Caki2 (cell line): ENCODE results near the gene ADAMTS14. TPM values are rescaled to one million over a fixed set of nuclear protein-coding genes. Genes with fewer than 3 reads are reported as not detected.
"Not testable (repeated sequence)": the region's sequence is repeated elsewhere in the genome, so short reads cannot be mapped to it uniquely, and the experiment has no call there.

Experiments used
- DNase-seq: peaks from one replicate; pipeline ENCODE4 v3.0.0-alpha.2; 2015; ENCODE audit warnings: low read depth
- in situ Hi-C: cut with HindIII; loops from 2 replicates; pipeline ENCODE4 v1.10.0; 2016; ENCODE audit warnings: low sequenced_read_pairs, low pct_unique_long_range_greater_than_20kb, mixed read lengths
- total RNA-seq: library from RNA; depleted of rRNA; stranded (reverse); fragments of >200 nt; shearing (Covaris generic); gene quantifications from 2 replicates; pipeline ENCODE4 v1.2.3, GENCODE V29; 2014; ENCODE audit warnings: low replicate concordance; rRNA removed

Gene ADAMTS14, protein sequence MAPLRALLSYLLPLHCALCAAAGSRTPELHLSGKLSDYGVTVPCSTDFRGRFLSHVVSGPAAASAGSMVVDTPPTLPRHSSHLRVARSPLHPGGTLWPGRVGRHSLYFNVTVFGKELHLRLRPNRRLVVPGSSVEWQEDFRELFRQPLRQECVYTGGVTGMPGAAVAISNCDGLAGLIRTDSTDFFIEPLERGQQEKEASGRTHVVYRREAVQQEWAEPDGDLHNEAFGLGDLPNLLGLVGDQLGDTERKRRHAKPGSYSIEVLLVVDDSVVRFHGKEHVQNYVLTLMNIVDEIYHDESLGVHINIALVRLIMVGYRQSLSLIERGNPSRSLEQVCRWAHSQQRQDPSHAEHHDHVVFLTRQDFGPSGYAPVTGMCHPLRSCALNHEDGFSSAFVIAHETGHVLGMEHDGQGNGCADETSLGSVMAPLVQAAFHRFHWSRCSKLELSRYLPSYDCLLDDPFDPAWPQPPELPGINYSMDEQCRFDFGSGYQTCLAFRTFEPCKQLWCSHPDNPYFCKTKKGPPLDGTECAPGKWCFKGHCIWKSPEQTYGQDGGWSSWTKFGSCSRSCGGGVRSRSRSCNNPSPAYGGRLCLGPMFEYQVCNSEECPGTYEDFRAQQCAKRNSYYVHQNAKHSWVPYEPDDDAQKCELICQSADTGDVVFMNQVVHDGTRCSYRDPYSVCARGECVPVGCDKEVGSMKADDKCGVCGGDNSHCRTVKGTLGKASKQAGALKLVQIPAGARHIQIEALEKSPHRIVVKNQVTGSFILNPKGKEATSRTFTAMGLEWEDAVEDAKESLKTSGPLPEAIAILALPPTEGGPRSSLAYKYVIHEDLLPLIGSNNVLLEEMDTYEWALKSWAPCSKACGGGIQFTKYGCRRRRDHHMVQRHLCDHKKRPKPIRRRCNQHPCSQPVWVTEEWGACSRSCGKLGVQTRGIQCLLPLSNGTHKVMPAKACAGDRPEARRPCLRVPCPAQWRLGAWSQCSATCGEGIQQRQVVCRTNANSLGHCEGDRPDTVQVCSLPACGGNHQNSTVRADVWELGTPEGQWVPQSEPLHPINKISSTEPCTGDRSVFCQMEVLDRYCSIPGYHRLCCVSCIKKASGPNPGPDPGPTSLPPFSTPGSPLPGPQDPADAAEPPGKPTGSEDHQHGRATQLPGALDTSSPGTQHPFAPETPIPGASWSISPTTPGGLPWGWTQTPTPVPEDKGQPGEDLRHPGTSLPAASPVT
- 0.37 and 1.0 TPM in 2 replicates for total RNA-seq

DNA sequence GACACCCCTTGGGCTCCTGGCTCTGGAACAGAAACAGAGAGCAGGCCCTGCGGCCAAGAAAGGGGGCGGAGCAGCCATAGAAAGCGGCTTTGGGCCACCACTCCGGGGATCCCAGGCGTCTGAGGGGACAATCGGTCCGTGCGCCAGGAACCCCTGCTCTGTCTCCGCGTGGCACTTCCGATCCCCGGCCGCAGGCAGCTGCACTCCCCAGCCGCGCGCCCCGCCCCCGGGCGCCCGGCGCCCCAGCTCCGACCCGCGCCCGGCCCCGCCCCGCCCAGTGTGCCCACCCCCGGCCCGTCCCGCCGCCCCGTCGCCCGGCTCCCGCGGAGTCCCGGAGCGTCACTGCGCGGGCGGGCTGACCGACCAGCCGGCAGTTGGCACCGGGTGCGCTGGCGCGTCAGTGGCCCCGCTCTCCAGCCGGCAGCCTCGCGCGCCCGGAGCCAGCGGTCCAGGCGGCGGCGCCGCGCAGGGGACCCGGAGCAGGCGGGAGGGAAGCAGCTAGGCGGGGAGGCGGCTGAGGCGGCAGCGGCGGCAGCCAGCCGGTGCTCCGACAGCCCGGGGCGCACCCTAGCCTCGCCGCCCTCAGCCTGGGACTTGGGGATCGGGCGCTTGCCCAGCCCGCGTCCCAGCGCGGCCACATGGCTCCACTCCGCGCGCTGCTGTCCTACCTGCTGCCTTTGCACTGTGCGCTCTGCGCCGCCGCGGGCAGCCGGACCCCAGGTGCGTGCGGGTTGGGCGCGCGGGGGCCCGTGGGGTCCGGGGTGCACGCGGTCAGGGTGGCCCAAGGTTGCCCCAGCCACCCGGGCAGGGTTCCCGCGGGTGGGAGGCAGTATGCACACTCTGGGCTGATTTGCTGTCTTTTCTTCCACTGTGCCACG lies at the start of gene ADAMTS14:
Gene ADAMTS14, plus strand, starts transcription at position 342 of the 878 bp plus-strand sequence. Its CDS starts 297 bp downstream, at position 639.
- in situ Hi-C loops = no loop called here
- DNase-seq = peak; percentile 43

DNA sequence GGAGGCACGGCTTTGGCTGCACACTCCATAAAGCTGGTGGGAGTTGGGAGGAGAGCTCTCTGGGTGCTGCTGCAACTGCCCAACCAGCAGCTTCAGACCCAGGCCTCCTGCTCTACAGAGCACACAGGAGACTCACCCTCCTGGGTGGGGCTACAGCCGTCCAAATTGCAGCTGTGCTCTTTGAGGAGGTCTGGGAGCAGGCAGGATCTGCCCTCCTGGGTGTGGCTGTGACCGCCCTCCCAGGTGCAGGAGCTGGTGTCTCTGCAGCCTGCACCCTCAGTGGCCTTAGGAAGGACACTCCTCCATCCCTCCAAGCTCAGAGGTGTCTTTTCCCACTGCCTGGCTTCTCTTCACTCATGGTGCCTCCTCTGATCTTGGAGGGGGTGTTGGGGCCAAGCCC lies 49.8 kb upstream of the ADAMTS14 start:
- in situ Hi-C loops = no loop called here
- no peak for DNase-seq

DNA sequence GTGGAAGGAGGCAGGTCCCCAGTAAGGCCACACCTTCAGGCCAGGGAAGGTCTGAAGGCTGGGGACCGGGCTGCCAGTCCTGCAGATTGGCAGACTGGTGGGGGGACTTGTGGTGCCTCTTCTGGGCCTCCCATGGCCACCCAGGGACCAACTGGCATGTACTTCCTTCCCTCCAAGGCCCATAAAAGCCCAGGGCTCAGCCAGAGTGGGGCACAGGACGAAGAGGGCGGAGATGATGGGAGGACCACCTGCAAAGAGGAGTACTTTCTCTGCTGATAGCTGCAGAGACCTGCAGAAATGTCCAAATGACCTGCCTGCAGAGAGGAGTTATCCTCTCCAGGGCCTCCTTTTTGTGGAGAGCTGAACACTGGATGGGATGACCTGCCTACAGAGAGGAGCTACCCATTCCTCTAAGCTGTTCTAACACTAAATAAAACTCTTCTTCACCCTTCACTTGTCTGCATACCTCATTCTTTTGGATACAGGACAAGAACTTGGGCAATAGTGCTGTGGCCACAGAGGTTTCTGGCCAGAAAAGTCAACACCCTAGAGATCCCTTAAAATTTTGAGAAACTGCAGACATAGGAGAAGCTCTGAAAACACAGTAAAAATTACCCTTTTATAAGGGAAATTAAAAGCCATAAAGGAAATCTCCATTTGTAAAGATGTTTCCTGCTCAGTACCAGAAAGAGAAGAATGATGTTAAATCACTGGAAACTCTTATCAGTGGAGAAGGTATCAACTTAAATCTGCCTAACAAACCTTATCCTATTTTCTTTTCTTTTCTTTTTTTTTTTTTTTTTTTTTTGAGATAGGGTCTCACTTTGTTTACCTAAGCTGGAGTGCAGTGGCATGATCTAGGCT lies 49.1 kb upstream of the ADAMTS14 start:
- DNase-seq = no peak
- in situ Hi-C loops = no loop called here

DNA sequence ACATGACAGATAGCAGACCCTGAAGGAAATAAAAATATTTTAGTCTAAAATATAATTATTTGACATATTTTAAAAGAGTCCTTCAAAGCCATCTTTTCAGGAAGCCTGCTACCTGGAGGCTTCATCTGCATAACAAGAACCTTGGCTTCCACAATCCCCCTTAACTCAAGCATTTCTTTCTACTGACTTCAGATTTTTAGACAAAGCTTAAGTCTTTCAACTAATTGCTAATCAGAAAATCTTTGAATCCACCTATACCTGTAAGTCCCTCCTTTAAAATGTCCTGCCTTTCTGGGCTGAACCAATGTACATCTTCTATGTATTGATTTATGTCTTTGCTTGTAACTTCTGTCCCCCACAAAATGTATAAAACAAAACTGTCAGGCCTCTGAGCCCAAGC lies 46.2 kb upstream of the ADAMTS14 start:
- in situ Hi-C loops = no loop called here
- DNase-seq = no peak

DNA sequence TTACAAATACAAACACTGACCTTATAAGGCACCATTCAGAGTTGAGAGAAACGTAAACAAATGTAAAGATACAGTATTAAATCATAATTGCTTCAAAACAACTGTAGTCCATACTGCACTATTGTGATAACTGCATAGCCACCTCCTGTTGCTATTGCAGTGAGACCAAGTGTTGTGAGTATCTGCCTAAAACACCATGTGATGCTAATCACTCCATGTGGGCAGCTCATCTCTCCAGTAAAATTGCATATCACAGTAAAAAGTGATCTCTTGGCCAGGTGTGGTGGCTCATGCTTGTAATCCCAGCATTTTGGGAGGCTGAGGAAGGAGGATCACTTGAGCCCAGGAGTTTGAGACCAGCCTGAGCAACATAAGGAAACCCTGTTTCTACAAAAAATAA lies 43.0 kb upstream of the ADAMTS14 start:
- in situ Hi-C loops = no loop called here
- DNase-seq = no peak

DNA sequence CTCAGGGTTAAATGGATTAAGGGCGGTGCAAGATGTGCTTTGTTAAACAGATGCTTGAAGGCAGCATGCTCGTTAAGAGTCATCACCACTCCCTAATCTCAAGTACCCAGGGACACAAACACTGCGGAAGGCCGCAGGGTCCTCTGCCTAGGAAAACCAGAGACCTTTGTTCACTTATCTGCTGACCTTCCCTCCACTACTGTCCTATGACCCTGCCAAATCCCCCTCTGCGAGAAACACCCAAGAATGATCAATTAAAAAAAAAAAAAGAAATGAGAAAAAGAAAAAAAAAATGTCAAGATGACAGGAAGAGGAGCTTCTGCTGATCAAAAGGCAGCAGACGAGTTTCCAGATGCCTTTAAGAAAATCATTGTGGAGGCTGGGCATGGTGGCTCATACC lies 40.6 kb upstream of the ADAMTS14 start:
- in situ Hi-C loops, DNase-seq: not testable (repeated sequence)

DNA sequence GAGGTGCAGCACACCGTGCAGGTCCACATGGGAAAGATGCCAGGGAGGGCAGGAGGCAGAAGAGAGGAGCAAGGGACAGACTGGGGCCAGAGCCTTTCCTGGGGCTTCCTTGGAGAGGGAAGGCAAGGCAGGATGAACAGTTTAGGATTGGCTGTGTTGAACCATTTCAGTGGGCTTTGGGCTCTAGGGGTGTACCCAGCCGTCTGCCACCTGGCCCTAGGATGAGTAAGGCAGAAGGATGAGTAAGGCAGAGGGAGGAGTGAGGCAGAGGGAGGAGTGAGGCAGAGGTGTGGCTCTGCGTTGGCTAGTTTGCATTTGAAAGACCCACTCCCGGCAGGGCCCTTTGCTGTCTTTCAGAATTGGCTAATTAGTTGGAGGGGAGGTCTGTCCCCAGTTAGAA lies 38.3 kb upstream of the ADAMTS14 start:
- in situ Hi-C loops = no loop called here
- no peak for DNase-seq

DNA sequence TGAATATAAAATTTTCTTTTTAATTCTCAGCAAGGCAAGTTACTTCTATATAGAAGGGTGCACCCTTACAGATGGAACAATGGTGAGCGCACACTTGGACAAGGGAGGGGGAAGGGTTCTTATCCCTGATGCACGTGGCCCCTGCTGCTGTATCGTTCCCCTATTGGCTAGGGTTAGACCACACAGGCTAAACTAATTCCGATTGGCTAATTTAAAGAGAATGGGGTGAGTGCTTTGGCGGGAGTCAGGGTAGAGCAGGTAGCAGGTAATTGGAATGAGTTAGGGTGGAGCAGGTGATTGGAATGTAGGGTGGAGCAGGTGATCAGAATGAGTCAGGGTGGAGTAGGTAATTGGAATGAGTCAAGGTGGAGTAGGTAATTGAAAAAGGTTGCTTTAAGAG lies 37.8 kb upstream of the ADAMTS14 start:
- in situ Hi-C loops, DNase-seq: not testable (repeated sequence)

DNA sequence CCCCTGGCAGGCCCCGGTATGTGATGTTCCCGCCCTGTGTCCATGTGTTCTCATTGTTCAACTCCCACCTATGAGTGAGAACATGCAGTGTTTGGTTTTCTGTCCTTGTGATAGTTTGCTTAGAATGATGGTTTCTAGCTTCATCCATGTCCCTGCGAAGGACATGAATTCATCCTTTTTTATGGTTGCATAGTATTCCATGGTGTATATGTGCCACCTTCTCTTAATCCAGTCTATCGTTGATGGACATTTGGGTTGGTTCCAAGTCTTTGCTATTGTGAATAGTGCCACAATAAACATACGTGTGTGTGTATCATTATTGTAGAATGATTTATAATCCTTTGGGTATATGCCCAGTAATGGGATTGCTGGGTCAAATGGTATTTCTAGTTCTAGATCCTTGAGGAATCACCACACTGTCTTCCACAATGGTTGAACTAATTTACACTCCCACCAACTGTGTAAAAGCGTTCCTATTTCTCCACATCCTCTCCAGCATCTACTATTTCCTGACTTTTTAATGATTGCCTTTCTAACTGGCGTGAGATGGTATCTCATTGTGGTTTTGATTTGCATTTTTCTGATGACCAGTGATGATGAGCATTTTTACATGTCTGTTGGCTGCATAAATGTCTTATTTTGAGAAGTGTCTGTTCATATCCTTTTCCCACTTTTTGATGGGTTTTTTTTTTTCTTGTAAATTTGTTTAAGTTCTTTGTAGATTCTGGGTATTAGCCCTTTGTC lies 32.5 kb upstream of the ADAMTS14 start:
- DNase-seq, in situ Hi-C loops: not testable (repeated sequence)

DNA sequence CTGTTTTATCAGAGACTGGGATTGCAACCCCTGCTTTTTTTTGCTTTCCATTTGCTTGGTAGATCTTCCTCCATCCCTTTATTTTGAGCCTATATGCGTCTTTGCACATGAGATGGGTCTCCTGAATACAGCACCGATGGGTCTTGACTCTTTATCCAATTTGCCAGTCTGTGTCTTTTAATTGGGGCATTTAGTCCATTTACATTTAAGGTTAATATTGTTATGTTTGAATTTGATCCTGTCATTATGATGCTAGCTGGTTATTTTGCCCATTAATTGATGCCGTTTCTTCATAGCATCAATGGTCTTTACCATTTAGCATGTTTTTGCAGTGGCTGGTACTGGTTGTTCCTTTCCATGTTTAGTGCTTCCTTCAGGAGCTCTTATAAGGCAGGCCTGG lies 29.0 kb upstream of the ADAMTS14 start:
- in situ Hi-C loops, DNase-seq: not testable (repeated sequence)

DNA sequence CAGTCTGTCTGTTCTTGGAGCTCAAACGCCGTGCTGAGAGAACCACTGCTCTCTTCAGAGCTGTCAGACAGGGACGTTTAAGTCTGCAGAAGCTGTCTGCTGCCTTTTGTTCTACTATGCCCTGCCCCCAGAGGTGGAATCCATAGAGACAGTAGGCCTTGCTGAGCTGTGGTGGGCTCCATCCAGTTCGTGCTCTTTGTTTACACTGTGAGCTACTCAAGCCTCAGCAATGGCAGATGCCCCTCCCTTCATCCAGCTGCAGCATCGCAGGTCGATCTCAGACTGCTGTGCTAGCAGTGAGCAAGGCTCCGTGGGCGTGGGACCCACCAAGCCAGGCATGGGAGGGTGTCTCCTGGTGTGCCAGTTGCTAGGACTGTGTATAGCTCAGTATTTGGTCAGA lies 27.3 kb upstream of the ADAMTS14 start:
- in situ Hi-C loops, DNase-seq: not testable (repeated sequence)

DNA sequence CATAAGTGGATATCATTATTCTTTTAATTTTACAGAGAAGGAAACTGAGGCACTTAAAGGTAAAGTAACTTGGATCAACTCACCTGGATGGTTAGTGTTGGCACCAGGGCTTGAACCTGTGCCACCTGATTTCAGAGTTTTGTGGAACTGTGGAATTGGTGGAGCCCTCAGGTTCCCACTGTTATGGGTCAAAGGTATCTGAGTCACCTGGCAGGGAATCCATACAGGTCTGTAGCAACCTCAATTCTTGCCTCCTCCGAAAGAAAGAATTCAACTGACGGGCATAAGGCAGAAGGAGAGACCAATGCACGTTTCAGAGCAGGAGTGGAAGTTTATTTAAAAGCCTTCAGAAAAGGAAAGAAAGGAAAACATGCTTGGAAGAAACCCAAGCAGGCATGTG lies 25.2 kb upstream of the ADAMTS14 start:
- in situ Hi-C loops = no loop called here
- no peak for DNase-seq

DNA sequence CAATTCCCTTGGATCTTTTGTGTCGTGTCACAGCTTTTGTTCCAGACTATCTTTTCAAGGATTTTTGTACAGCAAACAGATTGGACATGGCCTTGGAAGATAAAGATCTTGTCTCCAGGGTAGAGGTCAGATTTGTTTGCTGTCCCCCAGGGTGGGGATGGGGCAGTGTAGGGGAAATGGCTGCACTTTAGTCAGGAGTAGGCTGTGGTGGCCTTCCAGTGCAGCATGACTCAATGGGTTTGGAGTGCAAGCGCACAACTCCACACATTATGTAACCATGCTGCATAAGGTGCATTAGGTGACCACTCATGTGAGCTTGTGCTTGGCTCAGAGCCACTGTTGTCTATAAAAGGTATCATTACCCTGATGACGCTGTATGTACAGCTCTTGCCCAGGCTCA lies 23.9 kb upstream of the ADAMTS14 start:
- in situ Hi-C loops = no loop called here
- DNase-seq = peak; percentile 39

DNA sequence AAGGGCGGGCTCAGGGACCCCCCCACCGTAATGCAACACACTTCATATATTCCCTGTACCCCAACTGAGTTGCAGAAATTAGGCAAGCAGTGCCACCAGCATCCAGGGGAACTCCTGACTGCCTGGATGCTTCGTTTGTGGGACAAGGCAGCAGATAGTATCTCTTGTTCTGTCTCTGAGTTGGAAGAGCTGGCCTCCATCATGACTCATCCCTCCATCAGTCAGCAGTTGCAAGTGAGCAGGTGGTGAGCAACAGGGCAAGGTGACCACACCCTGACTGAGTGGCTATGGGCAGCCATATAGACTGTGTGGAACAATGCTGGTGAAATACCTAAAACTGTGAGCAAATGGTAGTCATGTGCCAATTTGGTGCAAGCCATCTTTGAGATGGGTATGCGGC lies 22.8 kb upstream of the ADAMTS14 start:
- peak; percentile 62 for DNase-seq
- in situ Hi-C loops = no loop called here

DNA sequence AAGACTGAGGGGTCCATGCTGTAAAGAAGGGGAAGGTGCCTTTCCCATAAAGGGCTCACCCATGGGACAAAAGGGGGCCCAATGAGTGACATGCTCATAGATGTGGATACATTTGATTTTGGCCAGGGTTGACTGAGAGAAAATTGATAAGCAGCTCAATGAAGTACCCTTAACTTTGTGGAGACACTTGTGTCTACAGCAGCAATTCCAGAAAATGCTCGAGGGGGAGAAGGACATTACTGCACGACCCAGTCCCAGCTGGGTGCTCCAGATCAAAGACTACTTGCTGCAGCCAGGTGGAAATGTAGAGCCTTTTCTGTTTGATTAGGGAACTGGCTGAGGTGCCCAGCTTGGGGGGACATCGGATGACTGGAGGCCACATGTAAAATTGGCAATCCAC lies 22.2 kb upstream of the ADAMTS14 start:
- no peak for DNase-seq
- in situ Hi-C loops = no loop called here

DNA sequence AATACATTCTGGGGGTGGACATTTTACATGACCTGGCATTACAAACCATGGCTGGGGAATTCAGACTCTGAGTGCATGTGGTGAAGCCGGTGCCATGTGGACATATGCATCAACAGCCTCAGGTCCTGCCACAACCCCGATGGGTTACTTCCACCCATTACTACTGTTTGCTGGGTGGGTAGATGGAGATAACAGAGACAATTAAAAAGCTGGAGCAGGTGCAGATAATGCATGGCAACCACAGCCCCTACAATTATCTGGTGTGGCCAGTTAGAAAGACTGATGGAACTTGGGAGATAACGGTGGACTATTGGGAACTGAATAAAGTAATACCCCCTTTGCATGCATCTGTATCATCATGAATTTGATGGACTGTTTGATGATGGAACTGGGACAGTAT lies 21.6 kb upstream of the ADAMTS14 start:
- in situ Hi-C loops = no loop called here
- DNase-seq = no peak
